ENCODE measurements around the gene SLC35F6.

The SLC35F6 gene

GRCh38 chr2:26801796-26802195 lies 37.7 kb downstream of the SLC35F6 start:
- no peak for TF ChIP-seq CTCF (IDR thresholded peaks at IDR 0.05; ENCODE audit: insufficient read depth, low read depth, low read length, missing control alignments)
- no peak overlapping the region for H3K4me3 ChIP-seq (ENCODE audit: low read depth, low read length)
- DNase-seq (ENCODE audit: low read depth): no peak

- DNase-seq (ENCODE audit: low read depth): no peak
- no peak for TF ChIP-seq CTCF (IDR thresholded peaks at IDR 0.05; ENCODE audit: insufficient read depth, low read depth, low read length, missing control alignments)
- H3K4me3 ChIP-seq (ENCODE audit: low read depth, low read length): no peak overlapping the region
Observed at GRCh38 chr2:26805241-26805676, 41.2 kb downstream of the SLC35F6 start.

GRCh38 chr2:26807788-26808460 lies 43.8 kb downstream of the SLC35F6 start:
- no peak for TF ChIP-seq CTCF (IDR thresholded peaks at IDR 0.05; ENCODE audit: insufficient read depth, low read depth, low read length, missing control alignments)
- no peak for DNase-seq (ENCODE audit: low read depth)
- H3K4me3 ChIP-seq (ENCODE audit: low read depth, low read length): no peak overlapping the region

GRCh38 chr2:26809211-26809610 lies 45.1 kb downstream of the SLC35F6 start:
- DNase-seq (ENCODE audit: low read depth): no peak
- no peak for TF ChIP-seq CTCF (IDR thresholded peaks at IDR 0.05; ENCODE audit: insufficient read depth, low read depth, low read length, missing control alignments)
- H3K4me3 ChIP-seq (ENCODE audit: low read depth, low read length): no peak overlapping the region

- no peak for TF ChIP-seq CTCF (IDR thresholded peaks at IDR 0.05; ENCODE audit: insufficient read depth, low read depth, low read length, missing control alignments)
Observed at GRCh38 chr2:26809876-26810577, 45.9 kb downstream of the SLC35F6 start.

GRCh38 chr2:26811261-26811660 lies 47.2 kb downstream of the SLC35F6 start:
- DNase-seq (ENCODE audit: low read depth): no peak
- TF ChIP-seq CTCF (IDR thresholded peaks at IDR 0.05; ENCODE audit: insufficient read depth, low read depth, low read length, missing control alignments): no peak
- H3K4me3 ChIP-seq (ENCODE audit: low read depth, low read length): no peak overlapping the region

More at GRCh38 chr2:26809876-26810577, 45.9 kb downstream of the SLC35F6 start:
- no peak overlapping the region for H3K4me3 ChIP-seq (ENCODE audit: low read depth, low read length)
- DNase-seq (ENCODE audit: low read depth): no peak
